Measurements from ENCODE around the gene SAAL1.
A peak's percentile ranks its signal among the peaks of the same experiment; 100 is the strongest.
"Not testable (repeated sequence)": the region's sequence is repeated elsewhere in the genome, so short reads cannot be mapped to it uniquely, and the experiment has no call there.

The SAAL1 gene

GRCh38 chr11:18105802-18106574 is at the start of gene SAAL1:
TSS of gene SAAL1 (minus strand) at chr11:18106082. CDS start at chr11:18106041, 41 bp downstream.
- peak; percentile 95 for DNase-seq

GRCh38 chr11:18151581-18151980 is 45.7 kb upstream of the SAAL1 start:
- DNase-seq = no peak

GRCh38 chr11:18145837-18146236 is 40.0 kb upstream of the SAAL1 start:
- DNase-seq = peak; percentile 3

- DNase-seq = no peak
Measured at GRCh38 chr11:18145025-18145424, 39.1 kb upstream of the SAAL1 start.

GRCh38 chr11:18144243-18144642 is 38.4 kb upstream of the SAAL1 start:
- DNase-seq = no peak

- DNase-seq = no peak
Measured at GRCh38 chr11:18140145-18140544, 34.3 kb upstream of the SAAL1 start.

- DNase-seq = no peak
Measured at GRCh38 chr11:18137186-18137800, 31.4 kb upstream of the SAAL1 start.

- no peak for DNase-seq
Measured at GRCh38 chr11:18135308-18135707, 29.4 kb upstream of the SAAL1 start.

GRCh38 chr11:18132341-18132740 is 26.5 kb upstream of the SAAL1 start, which contains the start of gene MRGPRX3:
TSS of gene MRGPRX3 (plus strand) at chr11:18132571. CDS start at chr11:18137203, 4,632 bp downstream.
- no peak for DNase-seq

- not testable (repeated sequence) for DNase-seq
Measured at GRCh38 chr11:18131115-18131514, 25.2 kb upstream of the SAAL1 start.

- DNase-seq = not testable (repeated sequence)
Measured at GRCh38 chr11:18121331-18121828, 15.5 kb upstream of the SAAL1 start.

- peak; percentile 78 for DNase-seq
Measured at GRCh38 chr11:18115360-18116127, 9.7 kb upstream of the SAAL1 start.

- no peak for DNase-seq
Measured at GRCh38 chr11:18111005-18111404, 5.1 kb upstream of the SAAL1 start.

- no peak for DNase-seq
Measured at GRCh38 chr11:18108254-18108653, 2.4 kb upstream of the SAAL1 start.

- DNase-seq = no peak
Measured at GRCh38 chr11:18106688-18107087, 806 bp upstream of the SAAL1 start.

- DNase-seq = no peak
Measured at GRCh38 chr11:18105086-18105801, 638 bp downstream of the SAAL1 start.

GRCh38 chr11:18100926-18101656 is 4.8 kb downstream of the SAAL1 start:
- DNase-seq = no peak

- no peak for DNase-seq
Measured at GRCh38 chr11:18093959-18094358, 11.9 kb downstream of the SAAL1 start.

GRCh38 chr11:18091731-18092130 is 14.2 kb downstream of the SAAL1 start:
- no peak for DNase-seq

GRCh38 chr11:18088966-18089365 is 16.9 kb downstream of the SAAL1 start:
- no peak for DNase-seq

GRCh38 chr11:18088366-18088765 is 17.5 kb downstream of the SAAL1 start:
- DNase-seq = no peak

GRCh38 chr11:18081551-18081950 is 24.3 kb downstream of the SAAL1 start:
- no peak for DNase-seq
